ENCODE data around the gene GOLGA1.

DNA sequence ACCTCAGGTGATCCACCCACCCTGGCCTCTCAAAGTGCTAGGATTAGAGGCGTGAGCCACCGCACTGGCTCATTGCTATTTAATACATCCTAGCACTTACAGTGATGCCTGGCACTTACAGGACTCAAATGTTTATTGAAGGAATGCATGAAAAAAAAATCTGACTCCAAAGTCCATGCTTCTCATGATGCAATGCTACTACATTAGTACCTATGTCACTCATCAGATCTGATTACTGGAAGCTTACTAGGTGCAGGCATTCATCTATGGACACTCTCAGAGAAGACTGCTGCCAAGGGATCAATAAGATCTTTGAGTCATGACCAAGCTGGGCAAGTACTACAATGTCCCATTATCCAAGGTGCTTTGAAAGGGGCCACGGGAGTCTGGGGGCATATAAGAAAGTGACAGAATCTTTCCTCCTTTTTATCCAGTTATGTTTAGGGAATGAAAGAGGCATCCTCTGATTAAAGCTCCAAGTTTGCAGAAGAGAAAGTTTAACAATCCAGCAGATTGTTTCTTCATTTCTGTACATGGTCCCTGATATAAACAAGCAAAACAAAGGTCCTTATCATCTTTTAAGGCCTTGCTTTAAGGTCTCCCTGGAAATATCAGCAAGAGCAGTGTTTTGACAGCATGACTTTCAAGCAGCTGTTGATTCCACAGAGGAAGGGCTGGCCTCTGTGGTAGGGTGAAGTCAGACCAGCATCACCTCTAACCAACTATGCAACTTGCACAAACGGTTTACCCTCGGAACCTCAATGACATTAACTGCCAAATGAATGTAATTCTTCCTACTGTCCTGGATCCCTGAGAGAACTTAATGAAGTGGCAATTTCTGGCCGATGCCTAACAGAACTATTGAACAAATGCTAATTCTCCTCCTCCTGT lies 43.1 kb downstream of the GOLGA1 start:
- TF ChIP-seq CTCF (IDR thresholded peaks at IDR 0.05) (no peak), ZFX (IDR thresholded peaks at IDR 0.05; ENCODE audit: borderline replicate concordance) (no peak)

Data from 22Rv1 (cell line).